ENCODE measurements around the gene SPIN4. TPM values are rescaled to one million over a fixed set of nuclear protein-coding genes. Genes with fewer than 3 reads are reported as not detected.
"Not testable (repeated sequence)": the region's sequence is repeated elsewhere in the genome, so short reads cannot be mapped to it uniquely, and the experiment has no call there.

The SPIN4 gene
- total and polyA plus RNA-seq, 9 of the 15 experiments (the other 6 are each of a cell fraction or from before 2014, with no cell fraction given) = 7.6 to 25.7 (median 14.6) TPM

DNA sequence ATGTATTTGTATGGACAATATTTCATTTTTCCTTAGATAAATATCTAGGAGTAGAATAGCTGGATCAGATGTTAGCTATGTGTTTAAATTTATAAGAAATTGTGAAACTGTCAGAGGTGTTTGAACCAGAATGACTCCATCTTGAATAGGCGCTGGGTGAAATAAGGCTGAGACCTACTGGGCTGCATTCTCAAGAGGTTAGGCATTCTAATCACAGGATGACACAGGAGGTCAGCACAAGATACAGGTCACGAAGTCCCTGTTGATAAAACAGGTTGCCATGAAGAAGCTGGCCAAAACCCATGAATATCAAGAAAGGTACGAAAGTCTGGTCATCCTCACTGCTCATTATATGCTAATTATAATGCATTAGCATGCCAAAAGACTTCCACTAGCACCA, 36.3 kb upstream of the SPIN4 start:
- in situ Hi-C loops (cut with MboI) = no loop called here
- TF ChIP-seq HDAC8 (tag; IDR thresholded peaks at IDR 0.05) (no peak), ARID1B (IDR thresholded peaks at IDR 0.05) (no peak)
- TF ChIP-seq, protein P1, sequence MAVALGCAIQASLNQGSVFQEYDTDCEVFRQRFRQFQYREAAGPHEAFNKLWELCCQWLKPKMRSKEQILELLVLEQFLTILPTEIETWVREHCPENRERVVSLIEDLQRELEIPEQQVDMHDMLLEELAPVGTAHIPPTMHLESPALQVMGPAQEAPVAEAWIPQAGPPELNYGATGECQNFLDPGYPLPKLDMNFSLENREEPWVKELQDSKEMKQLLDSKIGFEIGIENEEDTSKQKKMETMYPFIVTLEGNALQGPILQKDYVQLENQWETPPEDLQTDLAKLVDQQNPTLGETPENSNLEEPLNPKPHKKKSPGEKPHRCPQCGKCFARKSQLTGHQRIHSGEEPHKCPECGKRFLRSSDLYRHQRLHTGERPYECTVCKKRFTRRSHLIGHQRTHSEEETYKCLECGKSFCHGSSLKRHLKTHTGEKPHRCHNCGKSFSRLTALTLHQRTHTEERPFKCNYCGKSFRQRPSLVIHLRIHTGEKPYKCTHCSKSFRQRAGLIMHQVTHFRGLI (CRISPR knock-in tag; IDR thresholded peaks at IDR 0.05) = no peak
- POLR2A ChIA-PET = no interaction called here
- H3K27ac ChIP-seq (ENCODE audit: extremely low read depth, low read depth, low read length) = no peak overlapping the region
- no peak for DNase-seq (ENCODE audit: extremely low read depth in 1 of 4, low spot score in 3 of 4)
- H3K4me2 ChIP-seq (ENCODE audit: insufficient read depth, low read length) = no peak overlapping the region
- BruUV-seq (replicated peaks) = no TSS peak
- intact Hi-C loops (cut with micrococcal nuclease) = loop anchor here (5.0 kb wide), 1 partner anchor 35 kb away; the partner anchor contains the start of gene SPIN4
- no peaks in the 10 kb centered on the region for H3K9me1 ChIP-seq (ENCODE audit: control insufficient read depth, insufficient read depth, low read length)
- H3K9ac ChIP-seq (ENCODE audit: insufficient read depth in 1 of 2, low read depth in 2 of 2, low read length in 2 of 2) = no peak overlapping the region
- H2AFZ ChIP-seq (ENCODE audit: low read depth, low read length) = no peak overlapping the region
- H3K4me3 ChIP-seq = no peak overlapping the region
- no peaks in the 10 kb centered on the region for H3K36me3 ChIP-seq (ENCODE audit: control insufficient read depth, insufficient read depth, low read length)
- H3K79me2 ChIP-seq (ENCODE audit: control insufficient read depth, insufficient read depth, low read length) = no peaks in the 10 kb centered on the region
- FAIRE-seq = no peak
- CTCF ChIA-PET (ENCODE audit: low intra/inter-chr PET ratio) = no interaction called here
- H3K4me1 ChIP-seq (replicated peaks in 1 of 2; ENCODE audit: control insufficient read depth in 2 of 2, insufficient read depth in 2 of 2, low read length in 2 of 2) = no peaks in the 10 kb centered on the region
- no peak for ATAC-seq
- no peaks in the 10 kb centered on the region for H3K9me3 ChIP-seq (replicated peaks; ENCODE audit: control insufficient read depth, insufficient read depth, low read depth, low read length)
- WGBS (ENCODE audit: insufficient coverage, low coverage, missing lambda C conversion rate) = 27% methylated on average over 3 of the region's 3 CpGs
- H3K27me3 ChIP-seq (ENCODE audit: control insufficient read depth in 2 of 2, insufficient read depth in 2 of 2, low read length in 2 of 2) = no peaks in the 10 kb centered on the region
- H4K20me1 ChIP-seq (replicated peaks; ENCODE audit: control insufficient read depth, insufficient read depth, low read length) = no peaks in the 10 kb centered on the region

DNA sequence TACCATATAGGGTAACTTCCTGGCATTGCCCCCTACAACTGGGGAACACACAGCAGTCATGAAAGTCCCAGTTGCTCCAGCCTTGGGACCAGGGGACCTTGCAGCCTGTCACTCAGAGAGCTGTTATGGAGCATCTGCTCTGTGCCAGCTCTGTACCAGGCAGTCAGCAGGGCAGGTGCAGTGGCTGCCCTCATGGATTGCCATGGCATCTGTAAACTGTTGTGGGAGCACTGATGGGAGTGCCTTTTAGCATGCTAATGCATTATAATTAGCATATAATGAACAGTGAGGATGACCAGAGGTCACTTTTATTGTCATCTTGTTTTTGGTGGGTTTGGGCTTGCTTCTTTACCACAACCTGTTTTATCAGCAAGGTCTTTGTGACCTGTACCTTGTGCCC, 33.1 kb upstream of the SPIN4 start:
- POLR2A ChIA-PET; H3K9me1 ChIP-seq (ENCODE audit: control insufficient read depth, insufficient read depth, low read length); H3K27me3 ChIP-seq (ENCODE audit: control insufficient read depth in 2 of 2, insufficient read depth in 2 of 2, low read length in 2 of 2); H3K4me1 ChIP-seq (replicated peaks in 1 of 2; ENCODE audit: control insufficient read depth in 2 of 2, insufficient read depth in 2 of 2, low read length in 2 of 2); intact Hi-C loops (cut with micrococcal nuclease); DNase-seq (ENCODE audit: extremely low read depth in 1 of 4, low spot score in 3 of 4); H3K79me2 ChIP-seq (ENCODE audit: control insufficient read depth, insufficient read depth, low read length); H3K36me3 ChIP-seq (ENCODE audit: control insufficient read depth, insufficient read depth, low read length); H3K4me2 ChIP-seq (ENCODE audit: insufficient read depth, low read length); H3K9ac ChIP-seq (ENCODE audit: insufficient read depth in 1 of 2, low read depth in 2 of 2, low read length in 2 of 2); ATAC-seq; FAIRE-seq; H3K9me3 ChIP-seq (replicated peaks; ENCODE audit: control insufficient read depth, insufficient read depth, low read depth, low read length); in situ Hi-C loops (cut with MboI); H3K4me3 ChIP-seq; H3K27ac ChIP-seq (ENCODE audit: extremely low read depth, low read depth, low read length); H2AFZ ChIP-seq (ENCODE audit: low read depth, low read length); H4K20me1 ChIP-seq (replicated peaks; ENCODE audit: control insufficient read depth, insufficient read depth, low read length); CTCF ChIA-PET (ENCODE audit: low intra/inter-chr PET ratio); BruUV-seq (replicated peaks): not testable (repeated sequence)

DNA sequence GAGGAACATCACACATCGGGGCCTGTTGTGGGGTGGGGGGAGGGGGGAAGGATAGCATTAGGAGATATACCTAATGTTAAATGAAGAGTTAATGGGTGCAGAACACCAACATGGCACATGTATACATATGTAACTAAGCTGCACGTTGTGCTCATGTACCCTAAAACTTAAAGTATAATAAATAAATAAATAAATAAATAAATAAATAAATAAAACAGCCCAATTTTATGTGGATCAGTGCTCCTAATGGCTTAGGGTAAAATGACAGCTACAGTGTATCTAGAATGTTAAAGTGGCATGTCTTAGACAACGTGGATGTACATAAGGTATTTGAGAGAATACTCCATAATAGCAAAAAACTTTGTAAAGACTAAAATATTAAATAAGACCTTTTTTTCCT, 21.9 kb upstream of the SPIN4 start:
- H3K27ac ChIP-seq (ENCODE audit: extremely low read depth, low read depth, low read length); H3K79me2 ChIP-seq (ENCODE audit: control insufficient read depth, insufficient read depth, low read length); H3K27me3 ChIP-seq (ENCODE audit: control insufficient read depth in 2 of 2, insufficient read depth in 2 of 2, low read length in 2 of 2); H3K9me3 ChIP-seq (replicated peaks; ENCODE audit: control insufficient read depth, insufficient read depth, low read depth, low read length); FAIRE-seq; intact Hi-C loops (cut with micrococcal nuclease); H3K36me3 ChIP-seq (ENCODE audit: control insufficient read depth, insufficient read depth, low read length); ATAC-seq; H3K9ac ChIP-seq (ENCODE audit: insufficient read depth in 1 of 2, low read depth in 2 of 2, low read length in 2 of 2); H4K20me1 ChIP-seq (replicated peaks; ENCODE audit: control insufficient read depth, insufficient read depth, low read length); H3K9me1 ChIP-seq (ENCODE audit: control insufficient read depth, insufficient read depth, low read length); H2AFZ ChIP-seq (ENCODE audit: low read depth, low read length); H3K4me1 ChIP-seq (replicated peaks in 1 of 2; ENCODE audit: control insufficient read depth in 2 of 2, insufficient read depth in 2 of 2, low read length in 2 of 2); BruUV-seq (replicated peaks); in situ Hi-C loops (cut with MboI); DNase-seq (ENCODE audit: extremely low read depth in 1 of 4, low spot score in 3 of 4); POLR2A ChIA-PET; H3K4me2 ChIP-seq (ENCODE audit: insufficient read depth, low read length); CTCF ChIA-PET (ENCODE audit: low intra/inter-chr PET ratio); H3K4me3 ChIP-seq: not testable (repeated sequence)
- WGBS (ENCODE audit: insufficient coverage, low coverage, missing lambda C conversion rate) = 38% methylated on average over 2 of the region's 3 CpGs
